Neural progenitor cell (in vitro differentiated cells): ENCODE measurements around the gene NEU3. TPM values are rescaled to one million over a fixed set of nuclear protein-coding genes. Genes with fewer than 3 reads are reported as not detected.
"Not testable (repeated sequence)": the region's sequence is repeated elsewhere in the genome, so short reads cannot be mapped to it uniquely, and the experiment has no call there.

ENCODE experiments used
- DNase-seq: peaks from one replicate; pipeline ENCODE4 v3.0.0-alpha.2; 2016; ENCODE audit warnings: low spot score
- H2AFZ ChIP-seq: fragments of 200-600 bp; sonication (generic); replicated peaks from 2 replicates; pipeline ENCODE4 v1.6.1; 2016; ENCODE audit warnings: antibody characterized with exemption
- H3F3A ChIP-seq: fragments of 200-600 bp; sonication (generic); 2 replicates; pipeline ENCODE4 v1.6.1; 2016; ENCODE audit warnings: antibody characterized with exemption, low read depth
- H3K27ac ChIP-seq: fragments of 200-600 bp; sonication (generic); 2 replicates; pipeline ENCODE4 v1.5.1; 2016; ENCODE audit warnings: mild to moderate bottlenecking
- H3K27me3 ChIP-seq: fragments of 200-600 bp; sonication (generic); 2 replicates; pipeline ENCODE4 v1.6.1; 2016; ENCODE audit warnings: mild to moderate bottlenecking, moderate library complexity
- H3K36me3 ChIP-seq: fragments of 200-600 bp; sonication (generic); 2 replicates; pipeline ENCODE4 v1.5.1; 2016
- H3K4me1 ChIP-seq: fragments of 200-600 bp; sonication (generic); 2 replicates; pipeline ENCODE4 v1.6.1; 2016; ENCODE audit warnings: mixed run types
- H3K4me2 ChIP-seq: fragments of 200-600 bp; sonication (generic); 2 replicates; pipeline ENCODE4 v1.6.1; 2016
- H3K4me3 ChIP-seq: fragments of 200-600 bp; sonication (generic); 2 replicates; pipeline ENCODE4 v1.5.1; 2016
- H3K79me2 ChIP-seq: fragments of 200-600 bp; sonication (generic); 2 replicates; pipeline ENCODE4 v1.6.1; 2016; ENCODE audit warnings: low read depth
- H3K9ac ChIP-seq: fragments of 200-600 bp; sonication (generic); 2 replicates; pipeline ENCODE4 v1.6.1; 2016
- H3K9me3 ChIP-seq: fragments of 200-600 bp; sonication (generic); 2 replicates; pipeline ENCODE4 v1.5.1; 2016; ENCODE audit warnings: low read depth
- H4K20me1 ChIP-seq: fragments of 200-600 bp; sonication (generic); 2 replicates; pipeline ENCODE4 v1.6.1; 2016; ENCODE audit warnings: low read depth
- H3K27ac Mint-ChIP-seq: 3 replicates; pipeline ENCODE4 v1.8.0; 2021; ENCODE audit warnings: mixed read lengths
- H3K27me3 Mint-ChIP-seq: 2 replicates; pipeline ENCODE4 v1.8.0; 2022; ENCODE audit warnings: low read depth, mild to moderate bottlenecking, inconsistent platforms, moderate library complexity, mixed read lengths; ENCODE audit not compliant: insufficient read depth
- H3K36me3 Mint-ChIP-seq: 3 replicates; pipeline ENCODE4 v1.8.0; 2021; ENCODE audit warnings: mixed read lengths
- H3K4me1 Mint-ChIP-seq: 3 replicates; pipeline ENCODE4 v1.8.0; 2021; ENCODE audit warnings: mixed read lengths
- H3K4me3 Mint-ChIP-seq: 3 replicates; pipeline ENCODE4 v1.8.0; 2021; ENCODE audit warnings: mild to moderate bottlenecking, moderate library complexity, mixed read lengths
- H3K9me3 Mint-ChIP-seq: 3 replicates; pipeline ENCODE4 v1.8.0; 2020; ENCODE audit warnings: mixed read lengths
- EZH2 ChIP-seq: fragments of 200-600 bp; sonication (generic); IDR thresholded peaks from 2 replicates; pipeline ENCODE4 v1.6.1; 2017; ENCODE audit warnings: antibody characterized with exemption, mild to moderate bottlenecking, moderate library complexity
- EZH2phosphoT487 ChIP-seq: fragments of 200-600 bp; sonication (generic); IDR thresholded peaks from 2 replicates; pipeline ENCODE4 v1.6.1; 2017; ENCODE audit warnings: antibody characterized with exemption
- total RNA-seq: library from RNA; depleted of rRNA; stranded (reverse); fragments of >200 nt; gene quantifications from 2 replicates; pipeline ENCODE4 v1.2.3, GENCODE V29; 2015; ENCODE audit warnings: low replicate concordance
- TF ChIP-seq, protein P1 (sequence below): fragments of 200-600 bp; sonication (generic); IDR thresholded peaks from 2 replicates; pipeline ENCODE4 v1.5.1; 2017; ENCODE audit warnings: antibody characterized with exemption, mild to moderate bottlenecking

The NEU3 gene
- total RNA-seq, 1 donor from 2014 or later, result 12.4 TPM

DNA sequence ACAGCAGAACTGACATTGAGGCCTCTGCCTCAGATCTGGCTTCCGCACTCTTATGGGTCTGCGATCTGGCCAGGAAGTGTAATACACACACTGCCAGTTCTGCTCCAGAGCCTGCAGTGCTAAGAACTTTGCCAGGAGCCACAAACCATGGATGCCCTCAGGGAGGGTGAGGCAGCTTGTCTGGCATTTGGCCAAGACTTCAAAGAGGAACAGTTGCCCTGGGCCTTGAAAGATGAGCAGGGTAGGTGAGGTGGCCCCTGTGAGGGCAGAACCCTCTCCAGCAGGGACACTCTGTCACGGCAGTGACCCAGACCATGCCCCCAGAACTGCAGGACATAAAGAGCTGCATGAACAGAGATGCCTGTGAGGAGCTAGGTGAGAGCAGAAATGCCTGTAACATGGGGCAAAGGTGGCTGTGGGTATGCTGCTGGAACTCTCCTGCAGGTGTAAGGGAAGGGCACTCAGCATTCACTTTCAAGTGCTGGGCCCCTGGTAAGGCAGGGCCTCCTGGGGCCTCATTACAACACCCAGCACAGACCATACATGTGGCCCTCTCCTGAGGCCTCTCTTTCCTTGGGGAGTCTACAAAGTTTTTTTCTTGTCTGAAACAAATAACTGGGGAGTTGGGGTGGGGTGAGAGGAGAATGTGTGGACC is 47.3 kb downstream of the NEU3 start:
- no peaks in the 10 kb centered on the region for H3K4me1 ChIP-seq
- no peak overlapping the region for H3K4me3 ChIP-seq
- H3K4me3 Mint-ChIP-seq, result no peak overlapping the region
- no peaks in the 10 kb centered on the region for H3K27me3 ChIP-seq
- peaks cover 5% of the 10 kb centered on the region for H3K27me3 Mint-ChIP-seq
- H3K36me3 ChIP-seq, result no peaks in the 10 kb centered on the region
- no peak overlapping the region for H3K9ac ChIP-seq
- DNase-seq, result no peak
- H3F3A ChIP-seq, result no peaks in the 10 kb centered on the region
- no peak overlapping the region for H3K4me2 ChIP-seq
- no peak overlapping the region for H3K27ac Mint-ChIP-seq
- peaks cover 8% of the 10 kb centered on the region for H3K4me1 Mint-ChIP-seq
- no peaks in the 10 kb centered on the region for H3K36me3 Mint-ChIP-seq
- peaks cover 3% of the 10 kb centered on the region for H3K9me3 Mint-ChIP-seq
- TF ChIP-seq, protein P1, sequence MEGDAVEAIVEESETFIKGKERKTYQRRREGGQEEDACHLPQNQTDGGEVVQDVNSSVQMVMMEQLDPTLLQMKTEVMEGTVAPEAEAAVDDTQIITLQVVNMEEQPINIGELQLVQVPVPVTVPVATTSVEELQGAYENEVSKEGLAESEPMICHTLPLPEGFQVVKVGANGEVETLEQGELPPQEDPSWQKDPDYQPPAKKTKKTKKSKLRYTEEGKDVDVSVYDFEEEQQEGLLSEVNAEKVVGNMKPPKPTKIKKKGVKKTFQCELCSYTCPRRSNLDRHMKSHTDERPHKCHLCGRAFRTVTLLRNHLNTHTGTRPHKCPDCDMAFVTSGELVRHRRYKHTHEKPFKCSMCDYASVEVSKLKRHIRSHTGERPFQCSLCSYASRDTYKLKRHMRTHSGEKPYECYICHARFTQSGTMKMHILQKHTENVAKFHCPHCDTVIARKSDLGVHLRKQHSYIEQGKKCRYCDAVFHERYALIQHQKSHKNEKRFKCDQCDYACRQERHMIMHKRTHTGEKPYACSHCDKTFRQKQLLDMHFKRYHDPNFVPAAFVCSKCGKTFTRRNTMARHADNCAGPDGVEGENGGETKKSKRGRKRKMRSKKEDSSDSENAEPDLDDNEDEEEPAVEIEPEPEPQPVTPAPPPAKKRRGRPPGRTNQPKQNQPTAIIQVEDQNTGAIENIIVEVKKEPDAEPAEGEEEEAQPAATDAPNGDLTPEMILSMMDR, result no peak
- TF ChIP-seq EZH2 (no peak), EZH2phosphoT487 (no peak)
- H3K9me3 ChIP-seq, result no peaks in the 10 kb centered on the region
- H3K27ac ChIP-seq, result no peak overlapping the region
- H3K79me2 ChIP-seq, result no peaks in the 10 kb centered on the region
- no peaks in the 10 kb centered on the region for H4K20me1 ChIP-seq
- H2AFZ ChIP-seq, result peak overlapping the region; percentile 50

DNA sequence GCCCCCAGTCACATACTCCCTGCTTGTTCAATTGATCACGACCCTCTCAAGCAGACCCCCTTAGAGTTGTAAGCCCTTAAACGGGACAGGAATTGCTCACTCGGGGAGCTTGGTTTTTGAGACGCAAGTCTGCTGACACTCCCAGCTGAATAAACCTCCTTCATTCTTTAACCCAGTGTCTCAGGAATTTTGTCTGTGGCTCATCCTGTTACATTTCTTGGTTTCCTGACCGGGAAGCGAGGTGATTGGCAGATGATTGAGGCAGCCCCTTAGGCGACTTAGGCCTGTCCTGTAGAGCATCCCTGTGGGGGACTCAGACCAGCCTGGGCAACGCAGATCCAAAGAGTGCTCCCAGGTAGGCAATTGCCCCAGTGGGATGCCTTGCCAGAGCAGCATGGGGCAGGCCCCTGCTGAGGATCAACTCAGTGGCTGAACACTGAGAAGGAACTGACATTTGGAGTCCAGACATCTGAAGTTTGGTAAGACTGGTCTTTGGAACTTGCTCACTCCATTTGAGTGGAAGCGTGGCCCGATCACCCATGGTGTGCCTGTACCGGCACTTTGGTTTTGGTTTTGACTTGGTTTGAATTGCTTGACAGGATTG is 51.5 kb downstream of the NEU3 start:
- TF ChIP-seq, protein P1, result no peak
- TF ChIP-seq EZH2phosphoT487, result no peak
- no peak for TF ChIP-seq EZH2
- H3K4me3 Mint-ChIP-seq, result no peak overlapping the region
- Histone ChIP-seq H3K4me2 (no peak overlapping the region), H3K36me3 (no peaks in the 10 kb centered on the region), H3K27me3 (no peaks in the 10 kb centered on the region), H3K9ac (no peak overlapping the region), H4K20me1 (no peaks in the 10 kb centered on the region), H2AFZ (no peak overlapping the region), H3K9me3 (no peaks in the 10 kb centered on the region), H3F3A (no peaks in the 10 kb centered on the region), H3K79me2 (no peaks in the 10 kb centered on the region), H3K4me3 (no peak overlapping the region), H3K27ac (no peak overlapping the region), H3K4me1 (no peaks in the 10 kb centered on the region)
- peaks cover 3% of the 10 kb centered on the region for H3K9me3 Mint-ChIP-seq
- peaks cover 8% of the 10 kb centered on the region for H3K4me1 Mint-ChIP-seq
- DNase-seq, result no peak
- H3K27ac Mint-ChIP-seq, result no peak overlapping the region
- no peaks in the 10 kb centered on the region for H3K36me3 Mint-ChIP-seq
- peaks cover 2% of the 10 kb centered on the region for H3K27me3 Mint-ChIP-seq

DNA sequence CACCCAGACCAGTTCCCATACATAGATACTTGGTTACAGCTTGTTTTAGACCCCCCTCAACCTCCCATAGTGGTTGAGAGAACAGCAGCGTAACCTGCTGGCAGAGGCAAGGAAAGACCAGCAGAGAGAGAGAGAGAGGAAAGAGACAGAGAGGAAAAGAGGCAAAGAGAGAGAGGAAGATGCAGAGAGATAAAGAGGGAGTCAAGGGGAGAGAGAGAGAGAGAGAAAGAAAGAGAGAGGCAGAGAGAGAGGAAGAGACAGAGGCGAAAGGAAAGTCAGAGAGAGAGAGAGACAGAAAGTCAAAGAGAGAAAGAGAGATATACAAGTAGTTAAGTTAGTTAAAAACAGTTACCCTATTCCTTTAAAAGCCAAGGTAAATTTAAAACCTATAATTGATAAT is 52.5 kb downstream of the NEU3 start:
- Mint-ChIP-seq H3K27ac (no peak overlapping the region), H3K27me3 (peaks cover 2% of the 10 kb centered on the region), H3K9me3 (peaks cover 3% of the 10 kb centered on the region), H3K4me3 (no peak overlapping the region), H3K36me3 (no peaks in the 10 kb centered on the region), H3K4me1 (peaks cover under 1% of the 10 kb centered on the region)
- Histone ChIP-seq H3K4me3 (no peak overlapping the region), H2AFZ (no peak overlapping the region), H3K9ac (no peak overlapping the region), H3K4me1 (no peaks in the 10 kb centered on the region), H3K27ac (no peak overlapping the region), H3K79me2 (no peaks in the 10 kb centered on the region), H3K9me3 (no peaks in the 10 kb centered on the region), H3K36me3 (no peaks in the 10 kb centered on the region), H4K20me1 (no peaks in the 10 kb centered on the region), H3K27me3 (no peaks in the 10 kb centered on the region), H3F3A (no peaks in the 10 kb centered on the region), H3K4me2 (no peak overlapping the region)
- no peak for DNase-seq
- TF ChIP-seq EZH2phosphoT487 (no peak), EZH2 (no peak)
- TF ChIP-seq, protein P1, result no peak

DNA sequence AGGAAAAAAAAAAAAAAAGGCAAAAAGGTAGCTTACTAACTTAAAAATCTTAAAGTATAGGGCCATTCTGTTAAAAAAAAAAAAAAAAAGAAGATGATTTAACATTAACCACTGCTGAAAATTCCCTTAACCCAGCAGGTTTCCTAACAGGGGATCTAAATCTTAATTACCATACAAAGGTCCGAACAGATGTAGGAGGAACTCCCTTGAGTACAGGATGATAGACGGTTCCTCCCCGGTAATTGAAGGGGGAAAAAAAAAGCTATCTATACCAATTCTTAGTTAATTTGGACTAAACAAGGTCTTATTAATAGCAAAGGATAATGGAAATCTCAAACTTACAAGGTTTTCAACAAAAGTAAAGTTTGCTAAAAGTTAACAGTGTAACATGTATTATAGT is 53.1 kb downstream of the NEU3 start:
- not testable (repeated sequence) for H3K4me1 Mint-ChIP-seq, H3K36me3 ChIP-seq, H3K79me2 ChIP-seq, H3K9me3 ChIP-seq, H3K27ac Mint-ChIP-seq, H3K27me3 ChIP-seq, H3K9ac ChIP-seq, H3K4me3 ChIP-seq, DNase-seq, H3K9me3 Mint-ChIP-seq, H3K4me1 ChIP-seq, H3F3A ChIP-seq, H3K27me3 Mint-ChIP-seq, H3K4me3 Mint-ChIP-seq, H3K4me2 ChIP-seq, H3K27ac ChIP-seq, H2AFZ ChIP-seq, H4K20me1 ChIP-seq, H3K36me3 Mint-ChIP-seq

DNA sequence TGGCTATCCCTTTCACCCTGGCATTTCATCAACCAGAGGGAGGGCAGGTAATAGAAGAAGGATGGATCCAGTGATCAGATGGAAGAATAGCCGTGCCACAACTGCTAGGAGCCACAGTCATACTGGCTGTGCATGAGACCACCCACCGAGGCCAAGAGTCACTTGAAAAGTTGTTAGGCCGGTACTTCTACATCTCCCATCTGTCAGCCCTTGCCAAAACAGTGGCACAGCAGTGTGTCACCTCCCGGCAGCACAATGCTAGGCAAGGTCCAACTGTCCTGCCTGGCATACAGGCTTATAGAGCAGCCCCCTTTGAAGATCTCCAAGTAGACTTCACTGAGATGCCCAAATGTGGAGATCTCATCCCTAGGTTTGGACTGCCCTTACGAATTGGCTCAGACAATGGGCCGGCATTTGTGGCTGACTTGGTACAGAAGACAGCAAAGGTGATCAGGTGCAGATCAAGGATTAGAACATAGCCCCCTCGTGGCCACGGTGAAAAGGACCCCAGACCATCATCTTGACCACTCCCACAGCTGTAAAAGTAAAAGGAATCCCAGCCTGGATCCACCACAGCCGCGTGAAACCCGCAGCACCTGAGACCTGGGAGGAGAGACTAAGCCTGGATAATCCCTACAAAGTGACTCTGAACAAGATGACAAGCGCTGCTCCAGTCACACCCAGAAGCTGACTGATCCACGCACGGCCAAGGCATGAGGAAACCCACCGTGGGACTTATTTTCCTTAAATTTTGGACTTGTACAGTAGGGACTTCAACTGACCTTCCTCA is 55.8 kb downstream of the NEU3 start:
- not testable (repeated sequence) for H2AFZ ChIP-seq, H3K9ac ChIP-seq, H3K36me3 ChIP-seq, H3K27me3 ChIP-seq, H3K9me3 ChIP-seq, H3K27ac Mint-ChIP-seq, H3K4me3 ChIP-seq, H3F3A ChIP-seq, H3K9me3 Mint-ChIP-seq, H3K27ac ChIP-seq, H4K20me1 ChIP-seq, H3K4me3 Mint-ChIP-seq, H3K4me1 Mint-ChIP-seq, H3K79me2 ChIP-seq, H3K4me2 ChIP-seq, H3K4me1 ChIP-seq, H3K27me3 Mint-ChIP-seq, DNase-seq, H3K36me3 Mint-ChIP-seq
